Measurements from ENCODE around the gene SLC30A2.

The SLC30A2 gene

GRCh38 chr1:25992689-25993171 is 53.2 kb downstream of the SLC30A2 start:
- POLR2A ChIA-PET: no interaction called here
- no peak for DNase-seq (ENCODE audit: extremely low spot score)
- CTCF ChIA-PET: no interaction called here
- TF ChIP-seq SP1 (IDR thresholded peaks at IDR 0.05): no peak
- TF ChIP-seq CTBP1 (IDR thresholded peaks at IDR 0.05; ENCODE audit: borderline replicate concordance): no peak
- no peak for TF ChIP-seq NFRKB (IDR thresholded peaks at IDR 0.05)
- TF ChIP-seq BHLHE40 (IDR thresholded peaks at IDR 0.05; ENCODE audit: borderline replicate concordance): no peak
- TF ChIP-seq L3MBTL2 (conservative IDR thresholded peaks at IDR 0.05): no peak

DNA sequence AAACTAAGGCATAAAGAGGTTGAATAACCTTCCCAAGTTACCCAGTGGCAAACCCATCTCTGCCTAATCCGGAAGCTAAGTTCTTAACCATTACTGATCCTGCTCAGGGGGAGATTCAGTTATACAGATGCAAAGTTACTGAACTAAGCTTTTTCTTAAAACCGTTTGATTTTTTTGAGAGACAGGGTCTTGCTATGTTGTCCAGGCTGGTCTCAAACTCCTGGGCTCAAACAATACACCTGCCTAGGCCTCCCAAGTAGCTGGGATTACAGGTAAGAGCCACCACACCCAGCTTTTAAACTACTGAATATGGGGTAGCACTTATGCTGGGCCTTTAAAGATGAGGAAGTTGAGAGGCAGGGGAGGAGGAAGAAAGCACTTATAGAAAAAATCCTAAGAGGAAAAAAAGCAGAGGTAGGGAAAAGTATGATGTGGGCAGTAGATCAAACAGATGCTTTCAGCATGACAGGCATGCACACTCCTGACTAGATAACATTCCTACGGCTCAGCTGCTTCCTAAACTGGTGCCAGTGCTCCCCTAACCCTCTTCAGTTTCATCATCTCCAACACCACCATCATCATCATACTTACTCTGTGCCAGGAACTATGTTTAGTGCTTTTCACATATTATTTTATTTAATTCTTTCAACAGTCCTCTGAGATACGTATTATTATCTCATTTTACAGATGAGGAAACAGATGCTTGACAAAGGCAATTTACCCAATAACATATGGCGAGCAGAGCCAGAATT is 53.8 kb downstream of the SLC30A2 start:
- POLR2A ChIA-PET: no interaction called here
- DNase-seq (ENCODE audit: extremely low spot score): no peak
- TF ChIP-seq, protein P1, sequence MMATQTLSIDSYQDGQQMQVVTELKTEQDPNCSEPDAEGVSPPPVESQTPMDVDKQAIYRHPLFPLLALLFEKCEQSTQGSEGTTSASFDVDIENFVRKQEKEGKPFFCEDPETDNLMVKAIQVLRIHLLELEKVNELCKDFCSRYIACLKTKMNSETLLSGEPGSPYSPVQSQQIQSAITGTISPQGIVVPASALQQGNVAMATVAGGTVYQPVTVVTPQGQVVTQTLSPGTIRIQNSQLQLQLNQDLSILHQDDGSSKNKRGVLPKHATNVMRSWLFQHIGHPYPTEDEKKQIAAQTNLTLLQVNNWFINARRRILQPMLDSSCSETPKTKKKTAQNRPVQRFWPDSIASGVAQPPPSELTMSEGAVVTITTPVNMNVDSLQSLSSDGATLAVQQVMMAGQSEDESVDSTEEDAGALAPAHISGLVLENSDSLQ (IDR thresholded peaks at IDR 0.05): no peak
- no peak for TF ChIP-seq ARNT (IDR thresholded peaks at IDR 0.05)
- TF ChIP-seq SUZ12 (IDR thresholded peaks at IDR 0.05): no peak
- no peak for TF ChIP-seq FOXA1 (IDR thresholded peaks at IDR 0.05)
- no peak for TF ChIP-seq NFRKB (IDR thresholded peaks at IDR 0.05)
- TF ChIP-seq ZNF384 (IDR thresholded peaks at IDR 0.05): no peak
- TF ChIP-seq SP1 (IDR thresholded peaks at IDR 0.05): no peak
- TF ChIP-seq ELF4 (IDR thresholded peaks at IDR 0.05): no peak
- TF ChIP-seq CTBP1 (IDR thresholded peaks at IDR 0.05; ENCODE audit: borderline replicate concordance): no peak
- no peak for TF ChIP-seq FOXM1 (IDR thresholded peaks at IDR 0.05; ENCODE audit: borderline replicate concordance)
- TF ChIP-seq L3MBTL2 (conservative IDR thresholded peaks at IDR 0.05): no peak
- no peak for TF ChIP-seq HDGF (IDR thresholded peaks at IDR 0.05; ENCODE audit: borderline replicate concordance)
- no peak for TF ChIP-seq FOXK2 (IDR thresholded peaks at IDR 0.05)
- TF ChIP-seq LEF1 (IDR thresholded peaks at IDR 0.05; ENCODE audit: borderline replicate concordance): no peak
- no peak for TF ChIP-seq BHLHE40 (IDR thresholded peaks at IDR 0.05; ENCODE audit: borderline replicate concordance)
- no peak for TF ChIP-seq TARDBP (IDR thresholded peaks at IDR 0.05)
- CTCF ChIA-PET: no interaction called here

- ChIA-PET POLR2A (no interaction called here), CTCF (no interaction called here)
- DNase-seq (ENCODE audit: extremely low spot score): no peak
- TF ChIP-seq, protein P1 (IDR thresholded peaks at IDR 0.05): no peak
- TF ChIP-seq ZNF384 (IDR thresholded peaks at IDR 0.05) (no peak), FOXK2 (IDR thresholded peaks at IDR 0.05) (no peak), NFRKB (IDR thresholded peaks at IDR 0.05) (no peak)
Measured at GRCh38 chr1:25990702-25991395, 55.1 kb downstream of the SLC30A2 start.

DNA sequence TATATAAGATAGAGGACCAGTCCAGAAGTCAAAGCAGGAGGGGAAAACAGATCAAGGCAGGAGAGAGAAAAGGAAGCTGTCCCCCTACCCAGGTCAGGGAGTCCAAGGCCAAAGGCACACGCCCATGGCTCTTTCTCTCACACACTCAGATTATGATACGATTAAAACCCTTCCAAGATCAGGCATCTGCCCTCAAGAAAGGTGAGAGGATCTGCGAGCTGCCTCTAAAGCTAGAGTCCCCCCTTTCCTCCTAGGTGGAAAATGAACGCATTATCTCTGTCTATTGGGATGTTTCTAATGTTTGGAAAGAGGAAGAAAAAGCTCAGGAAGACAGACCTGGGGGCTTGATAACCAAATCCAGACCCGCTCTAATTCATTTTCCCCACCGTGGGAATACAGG is 55.7 kb downstream of the SLC30A2 start:
- TF ChIP-seq BHLHE40 (IDR thresholded peaks at IDR 0.05; ENCODE audit: borderline replicate concordance) (no peak), NFRKB (IDR thresholded peaks at IDR 0.05) (no peak), ZNF384 (IDR thresholded peaks at IDR 0.05) (no peak), CTBP1 (IDR thresholded peaks at IDR 0.05; ENCODE audit: borderline replicate concordance) (no peak), FOXM1 (IDR thresholded peaks at IDR 0.05; ENCODE audit: borderline replicate concordance) (no peak), FOXK2 (IDR thresholded peaks at IDR 0.05) (no peak), ARNT (IDR thresholded peaks at IDR 0.05) (no peak), LEF1 (IDR thresholded peaks at IDR 0.05; ENCODE audit: borderline replicate concordance) (no peak), SP1 (IDR thresholded peaks at IDR 0.05) (no peak), L3MBTL2 (conservative IDR thresholded peaks at IDR 0.05) (no peak), FOXA1 (IDR thresholded peaks at IDR 0.05) (no peak), HDGF (IDR thresholded peaks at IDR 0.05; ENCODE audit: borderline replicate concordance) (no peak), TARDBP (IDR thresholded peaks at IDR 0.05) (no peak), ELF4 (IDR thresholded peaks at IDR 0.05) (no peak), SUZ12 (IDR thresholded peaks at IDR 0.05) (no peak)
- TF ChIP-seq, protein P1 (IDR thresholded peaks at IDR 0.05): no peak
- POLR2A ChIA-PET: interaction anchor here (1.0 kb wide), 1 partner anchor 8 kb away, joined by 3 read pairs; the partner anchor contains the start of gene PAFAH2
- CTCF ChIA-PET: interaction anchor here (1.6 kb wide), 1 partner anchor 7 kb away, joined by 3 read pairs; the partner anchor contains the start of gene PAFAH2
- no peak for DNase-seq (ENCODE audit: extremely low spot score)

DNA sequence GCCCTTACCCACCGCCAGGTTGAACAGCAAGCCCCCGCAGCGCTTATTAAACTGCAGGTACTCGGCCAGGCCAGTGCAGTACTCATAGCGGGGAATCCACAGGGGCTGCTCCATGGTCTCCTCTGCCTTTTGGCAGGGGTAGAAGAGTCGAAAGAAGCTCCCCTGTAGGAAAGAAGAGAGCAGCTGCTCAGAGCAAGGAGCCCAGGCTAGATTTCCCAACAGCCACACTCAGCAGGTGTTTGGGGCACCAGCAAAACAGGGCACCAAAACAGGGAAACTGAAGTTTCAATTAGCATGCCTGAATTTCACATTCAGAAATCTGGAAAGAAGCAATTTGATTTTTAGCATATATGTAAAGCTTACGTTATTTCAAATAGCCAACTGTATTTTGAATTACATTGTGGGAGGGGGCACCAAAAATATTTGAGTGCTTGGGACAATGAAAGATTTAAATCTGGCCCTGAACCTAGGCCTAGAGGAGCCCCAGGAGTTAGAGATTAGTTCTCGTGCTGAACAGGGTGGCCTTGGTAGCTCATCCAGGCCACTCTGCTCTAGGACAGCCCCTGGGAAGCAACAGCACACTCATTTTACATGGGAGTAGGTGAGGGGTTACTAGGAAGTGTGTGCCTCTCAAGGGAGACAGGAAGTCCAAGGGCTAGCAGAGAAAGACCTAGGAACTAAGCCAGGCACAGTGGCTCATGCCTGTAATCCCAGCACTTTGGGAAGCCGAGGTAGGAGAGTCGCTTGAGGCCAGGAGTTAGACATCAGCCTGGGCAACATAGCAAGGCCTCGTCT is 56.3 kb downstream of the SLC30A2 start:
- ChIA-PET POLR2A (interaction anchor here (1.0 kb wide), 1 partner anchor 8 kb away, joined by 3 read pairs; the partner anchor contains the start of gene PAFAH2), CTCF (interaction anchor here (1.6 kb wide), 1 partner anchor 8 kb away, joined by 3 read pairs; the partner anchor contains the start of gene PAFAH2)
- no peak for TF ChIP-seq SP1 (IDR thresholded peaks at IDR 0.05)
- no peak for TF ChIP-seq L3MBTL2 (conservative IDR thresholded peaks at IDR 0.05)
- no peak for TF ChIP-seq HDGF (IDR thresholded peaks at IDR 0.05; ENCODE audit: borderline replicate concordance)
- TF ChIP-seq FOXK2 (IDR thresholded peaks at IDR 0.05): no peak
- TF ChIP-seq ARNT (IDR thresholded peaks at IDR 0.05): no peak
- no peak for DNase-seq (ENCODE audit: extremely low spot score)

All from HEK293T (cell line).